GM18519 (cell line): ENCODE measurements around the gene TLK2.

ENCODE experiments used
- ATAC-seq: cut with Tn5 transposase; IDR thresholded peaks from one replicate; pipeline ENCODE4 v1.9.1; 2021; ENCODE audit warnings: mild to moderate bottlenecking, moderate library complexity; ENCODE audit not compliant: unreplicated experiment, low FRiP score

TLK2 gene

GRCh38 chr17:62625184-62625869 lies 146.7 kb downstream of the TLK2 start:
- ATAC-seq, result no peak

DNA sequence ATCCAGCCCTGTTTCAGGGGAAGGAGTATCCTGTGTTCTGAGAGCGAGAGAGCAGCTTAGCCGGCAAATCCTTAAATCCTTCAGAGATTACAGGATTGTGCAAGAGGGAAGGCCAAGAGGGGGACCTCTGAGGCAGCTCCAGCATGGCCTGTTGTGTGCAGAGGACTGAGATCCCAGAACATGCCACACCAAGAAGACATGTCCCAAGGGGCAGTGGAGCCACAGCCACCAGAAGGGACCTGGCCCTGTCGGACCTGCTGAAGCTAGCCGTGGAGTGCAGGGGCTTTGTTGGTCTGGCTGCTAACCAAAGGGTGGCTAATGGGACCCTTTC lies 147.2 kb downstream of the TLK2 start:
- no peak for ATAC-seq

DNA sequence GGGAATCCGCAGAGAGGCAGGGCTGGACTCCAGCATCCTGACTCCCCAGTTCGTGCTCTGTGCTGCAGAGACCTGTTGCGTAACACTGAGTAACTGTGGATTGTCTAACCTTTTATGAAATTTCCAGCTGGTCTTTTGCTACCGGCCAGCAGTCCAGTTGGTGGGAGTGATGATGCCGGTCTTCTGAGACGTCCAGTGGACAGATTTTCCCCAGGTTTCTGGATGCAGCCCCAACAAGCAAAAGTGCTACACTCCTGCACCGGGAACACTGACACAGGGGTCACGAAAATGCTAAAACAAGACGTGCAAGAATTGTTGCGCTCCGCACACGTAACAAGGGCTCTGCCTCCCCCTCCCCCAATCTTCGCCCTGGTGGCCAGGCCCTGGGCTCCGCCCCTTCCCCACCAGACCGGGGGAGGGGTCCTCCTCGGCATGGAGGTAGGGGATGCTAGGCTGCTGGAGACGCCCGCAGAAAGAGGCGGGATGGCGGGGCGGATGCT lies 148.1 kb downstream of the TLK2 start:
- no peak for ATAC-seq

DNA sequence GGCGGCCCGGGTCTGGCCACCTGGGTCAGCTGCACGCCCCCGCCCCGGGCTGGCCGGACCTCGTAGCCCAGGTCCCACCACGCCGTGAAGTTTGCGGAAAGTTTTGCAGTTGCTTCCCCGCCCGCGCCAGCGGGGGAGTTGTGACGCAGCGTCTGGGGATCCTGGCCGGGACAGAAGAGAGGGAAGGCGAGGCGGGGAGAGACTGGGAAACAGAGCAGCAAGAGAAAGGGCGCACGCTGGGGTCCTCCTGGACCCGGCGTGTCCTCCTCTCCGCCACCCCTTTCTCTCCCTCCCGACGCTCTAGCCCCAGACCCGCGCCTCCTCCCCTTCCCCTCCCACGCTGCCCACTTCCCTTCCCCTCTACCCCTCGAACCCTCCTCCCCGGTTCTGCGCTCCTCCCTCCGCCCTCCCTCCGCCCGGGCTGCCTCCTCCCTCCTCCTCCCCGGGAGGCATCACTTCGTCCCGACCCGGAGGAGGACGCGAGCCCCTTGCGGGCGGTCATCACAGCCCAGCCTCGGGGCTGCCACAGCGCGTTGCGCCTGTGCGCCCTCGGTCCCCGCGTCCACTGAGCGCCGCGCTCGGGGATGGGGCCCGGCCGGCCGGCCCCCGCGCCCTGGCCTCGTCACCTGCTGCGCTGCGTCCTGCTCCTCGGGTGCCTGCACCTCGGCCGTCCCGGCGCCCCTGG lies 148.7 kb downstream of the TLK2 start, which contains the start of gene MRC2:
MRC2 (plus strand) TSS at position 452 of the 685 bp plus-strand sequence; CDS start at position 585, 133 bp downstream.
- peak; percentile 47 for ATAC-seq

- ATAC-seq, result peak; percentile 16
These were observed 149.4 kb downstream of the TLK2 start for GRCh38 chr17:62627904-62628633.

DNA sequence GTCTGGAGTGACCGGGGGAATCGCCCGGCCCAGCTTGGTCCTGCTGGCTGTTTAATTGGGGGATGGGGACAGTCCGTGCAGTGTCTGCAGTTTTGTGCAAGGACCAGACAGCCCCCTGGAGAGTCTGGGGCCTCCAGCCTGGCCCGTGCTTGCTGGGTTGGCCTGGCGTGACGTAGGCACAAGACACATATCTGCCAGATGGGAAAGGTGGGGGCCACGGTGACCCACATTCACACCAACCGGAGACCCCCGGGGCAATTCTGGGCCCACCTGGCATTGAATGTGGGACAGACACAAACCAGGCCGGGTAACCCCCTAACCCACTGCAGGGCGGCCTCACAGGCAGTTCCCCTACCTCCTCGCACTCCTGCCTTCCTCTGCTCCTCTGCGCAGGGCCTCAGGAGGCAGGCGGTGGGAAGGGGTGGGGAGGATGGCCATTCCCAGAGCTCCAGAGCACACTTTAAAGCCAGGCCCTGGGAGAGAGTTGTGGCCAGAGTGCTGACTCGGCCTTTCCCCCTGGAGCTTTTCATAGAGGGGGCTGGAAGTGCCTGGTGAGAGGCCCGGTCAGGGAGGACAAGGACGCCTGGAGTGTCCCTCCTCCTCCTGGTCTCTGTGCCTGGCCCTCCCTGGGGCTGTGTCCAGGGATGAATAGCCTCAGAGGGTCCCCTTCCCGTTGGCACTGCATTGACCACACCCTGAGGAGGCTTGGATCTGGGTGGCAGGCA lies 150.4 kb downstream of the TLK2 start:
- ATAC-seq, result no peak

- no peak for ATAC-seq
These were observed 151.1 kb downstream of the TLK2 start for GRCh38 chr17:62629556-62630364.

DNA sequence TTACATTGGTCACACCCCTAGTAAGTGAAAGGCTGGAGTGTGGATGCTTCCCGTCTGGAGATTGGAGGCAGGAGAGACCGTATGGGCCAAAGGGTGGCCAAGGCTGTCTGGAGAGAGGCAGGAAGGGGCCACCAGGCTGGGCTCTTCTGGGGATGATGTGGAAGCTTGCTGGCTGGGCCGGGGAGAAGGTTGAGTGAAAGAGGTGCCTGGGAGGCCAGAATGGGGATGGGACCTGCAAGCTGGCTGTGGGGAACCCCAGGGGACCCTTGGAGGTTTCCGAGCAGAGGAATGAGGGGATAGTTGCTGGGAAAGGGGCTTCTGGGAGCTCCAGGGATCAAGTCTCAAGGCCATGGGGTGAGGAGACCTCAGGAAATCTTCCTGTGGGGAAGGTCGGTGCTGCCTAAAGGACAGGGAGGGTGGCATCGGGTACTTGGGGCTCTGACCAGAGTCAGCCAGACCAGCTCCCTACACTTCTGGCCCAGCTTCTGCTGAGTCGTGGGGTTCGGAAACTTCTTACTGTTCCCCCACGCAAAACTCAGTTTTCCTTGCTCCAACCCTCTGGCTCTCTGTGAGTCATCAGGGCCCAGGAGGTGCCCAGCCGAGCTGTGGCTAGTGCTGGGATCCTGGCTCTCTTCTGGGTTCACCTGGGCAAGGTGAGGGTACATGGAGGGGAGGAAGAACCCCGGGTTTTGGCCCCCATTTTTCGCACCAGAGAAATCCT lies 151.9 kb downstream of the TLK2 start:
- ATAC-seq, result no peak

- no peak for ATAC-seq
These were observed 152.7 kb downstream of the TLK2 start for GRCh38 chr17:62631086-62631935.

GRCh38 chr17:62631936-62632924 lies 153.6 kb downstream of the TLK2 start:
- no peak for ATAC-seq

- ATAC-seq, result no peak
These were observed 159.2 kb downstream of the TLK2 start for GRCh38 chr17:62637809-62638208.

DNA sequence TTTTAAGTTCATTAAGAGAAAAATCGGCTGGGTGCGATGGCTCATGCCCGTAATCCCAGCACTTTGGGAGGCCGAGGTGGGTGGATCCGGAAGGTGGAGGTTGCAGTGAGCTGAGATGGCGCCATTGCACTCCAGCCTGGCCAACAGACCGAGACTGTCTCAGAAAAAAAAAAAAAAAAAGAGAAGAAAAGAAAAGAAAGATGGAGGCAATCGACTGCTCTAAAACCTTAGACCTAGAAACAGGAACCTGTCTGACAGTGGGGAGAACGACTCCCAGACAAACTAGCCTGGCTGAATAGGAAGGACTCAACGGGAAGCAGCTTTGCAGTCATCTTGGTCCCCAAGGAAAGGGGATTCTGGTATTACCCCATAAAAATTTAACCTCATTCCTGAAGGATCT lies 162.5 kb downstream of the TLK2 start:
- ATAC-seq, result no peak

GRCh38 chr17:62641951-62642350 lies 163.3 kb downstream of the TLK2 start:
- ATAC-seq, result no peak

GRCh38 chr17:62643496-62643895 lies 164.9 kb downstream of the TLK2 start:
- ATAC-seq, result no peak

GRCh38 chr17:62644487-62645173 lies 166.0 kb downstream of the TLK2 start:
- ATAC-seq, result no peak

DNA sequence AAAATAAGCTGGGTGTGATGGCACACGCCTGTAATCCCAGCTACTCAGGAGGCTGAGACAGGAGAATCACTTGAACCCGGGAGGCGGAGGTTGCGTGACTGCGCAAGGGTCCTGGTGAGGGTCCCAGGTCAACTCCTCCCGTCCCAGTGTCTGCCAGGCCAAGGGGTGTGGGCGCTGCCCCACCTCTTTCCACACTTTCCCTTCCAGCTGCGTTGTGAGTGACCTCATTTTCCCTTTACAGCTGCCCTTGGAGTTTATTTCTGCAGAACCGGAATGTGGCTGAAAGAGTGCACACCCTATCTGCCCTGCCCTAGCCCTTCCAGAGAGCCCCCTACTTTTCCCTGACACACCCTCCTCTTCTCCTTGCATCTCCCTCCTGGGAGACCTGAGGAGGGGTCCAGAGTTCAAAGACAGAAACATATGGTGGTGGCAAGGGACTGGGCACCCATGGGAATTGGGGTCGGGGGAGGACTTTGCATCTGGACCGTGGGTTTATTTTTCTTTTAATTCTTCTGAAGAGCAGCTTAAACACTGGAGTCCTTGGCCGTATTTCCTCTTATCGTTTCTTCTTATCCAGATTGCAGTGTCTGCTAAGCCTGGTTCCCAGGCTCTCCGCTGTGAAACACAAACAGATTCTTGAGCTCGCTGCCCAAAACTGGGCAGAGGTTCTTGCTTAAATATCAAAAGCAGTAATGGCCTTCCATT lies 169.8 kb downstream of the TLK2 start:
- ATAC-seq, result no peak
